Naive thymus-derived CD8-positive, alpha-beta T cell (primary cell): Measurements from ENCODE around the gene GUCY2D. TPM values are rescaled to one million over a fixed set of nuclear protein-coding genes. Genes with fewer than 3 reads are reported as not detected.
A peak's percentile ranks its signal among the peaks of the same experiment; 100 is the strongest.

Source experiments
- ATAC-seq, 2 donors: fragments of 150-1000 bp; cut with Tn5 transposase in 1 of 2; sonication (Bioruptor Pico), chemical (Tn5 transposase) in 1 of 2; 1 replicate in 1 of 2; 2 replicates in 1 of 2; pipeline ENCODE4 v1.10.0; 2021; ENCODE audit warnings: mild to moderate bottlenecking in 2 of 2, moderate library complexity in 2 of 2
- POLR2A ChIA-PET: fragments of 350-600 bp; sonication (Branson Sonifier 250); formaldehyde crosslinking; loops from one replicate; lab custom pipeline; 2021; ENCODE audit warnings: antibody characterized with exemption; lab: Charles Lee
- DNase-seq, 10 donors: peaks; one replicate each; pipeline versions ENCODE4 v3.0.0 to v3.0.0-alpha.2; 2020 to 2022
- H3K27ac Mint-ChIP-seq, 10 donors: one replicate each; pipeline ENCODE4 v1.8.0; 2020 to 2022; ENCODE audit warnings: mild to moderate bottlenecking in 10 of 10, mixed read lengths in 10 of 10, moderate library complexity in 4 of 10, inconsistent platforms in 1 of 10
- H3K27me3 Mint-ChIP-seq, 5 donors: one replicate each; pipeline ENCODE4 v1.8.0; 2021 to 2022; ENCODE audit warnings: mixed read lengths in 5 of 5
- H3K36me3 Mint-ChIP-seq, 3 donors: one replicate each; pipeline ENCODE4 v1.8.0; 2020 to 2022; ENCODE audit warnings: mixed read lengths in 3 of 3, mild to moderate bottlenecking in 2 of 3, inconsistent platforms in 1 of 3
- H3K4me1 Mint-ChIP-seq, 4 donors: one replicate each; pipeline ENCODE4 v1.8.0; 2021 to 2022; ENCODE audit warnings: mixed read lengths in 4 of 4
- H3K4me3 Mint-ChIP-seq, 10 donors: one replicate each; pipeline ENCODE4 v1.8.0; 2020 to 2022; ENCODE audit warnings: mild to moderate bottlenecking in 10 of 10, mixed read lengths in 10 of 10, moderate library complexity in 6 of 10, inconsistent platforms in 1 of 10
- H3K9me3 Mint-ChIP-seq, 9 donors: one replicate each; pipeline ENCODE4 v1.8.0; 2020 to 2022; ENCODE audit warnings: mixed read lengths in 9 of 9, mild to moderate bottlenecking in 3 of 9, inconsistent platforms in 1 of 9, moderate library complexity in 1 of 9
- polyA plus RNA-seq, 3 donors: library from polyadenylated mRNA; unstranded; fragments of 300-500 nt; fragmentation: Illumina TruSeq; gene quantifications; one replicate each; pipeline ENCODE4 v1.2.3, GENCODE V29; 2021
- total RNA-seq, 8 experiments: library from RNA in 2 of 8; stranded (reverse) in 2 of 8; gene quantifications; one replicate each; pipeline ENCODE4 v1.2.3 and lab custom pipeline; 2021 to 2026

GUCY2D gene
- total and polyA plus RNA-seq, 5 experiments from 2014 or later: 0.17 TPM; not detected in 4

DNA sequence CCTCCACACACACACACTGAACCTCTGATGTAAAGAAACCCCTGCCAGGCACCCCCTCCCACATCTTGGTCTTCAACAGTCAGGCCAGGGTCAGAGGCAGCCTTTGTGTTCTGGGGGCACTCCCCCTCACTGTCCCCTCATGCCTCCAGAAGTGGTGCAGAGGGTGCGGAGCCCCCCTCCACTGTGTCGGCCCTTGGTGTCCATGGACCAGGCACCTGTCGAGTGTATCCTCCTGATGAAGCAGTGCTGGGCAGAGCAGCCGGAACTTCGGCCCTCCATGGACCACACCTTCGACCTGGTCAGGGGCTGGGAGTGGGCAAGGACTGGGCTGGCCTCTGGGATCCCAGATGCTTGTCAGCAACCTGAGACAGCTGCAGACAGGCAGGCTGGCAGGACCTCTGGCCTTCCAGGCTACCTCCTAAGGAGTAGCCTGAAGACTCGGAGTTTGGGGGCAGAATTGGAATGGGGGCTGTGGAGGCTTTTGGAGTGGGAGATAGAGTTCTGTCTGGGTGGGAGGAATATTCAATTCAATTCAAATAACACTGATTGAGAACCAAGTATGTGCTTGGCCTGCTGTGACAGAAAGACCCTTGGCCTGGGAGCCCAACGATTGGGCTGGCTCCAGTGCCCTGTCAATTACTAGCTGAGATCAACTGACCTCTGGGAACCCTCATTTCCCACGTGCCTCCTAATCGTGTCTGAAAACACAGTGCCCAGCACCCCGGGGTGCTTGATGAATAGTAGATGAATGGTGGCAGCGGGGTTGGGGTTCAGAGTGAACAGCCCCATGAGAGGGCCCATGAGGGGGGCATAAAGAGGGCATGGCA is 11.5 kb downstream of the GUCY2D start:
- Mint-ChIP-seq H3K27me3 (peaks cover 3 to 9% (median 7%) of the 10 kb centered on the region in 5 donors), H3K36me3 (no peaks in the 10 kb centered on the region), H3K9me3 (no peaks in the 10 kb centered on the region), H3K4me3 (peak overlapping the region in 4 of 10 donors; percentile 7 to 27 (median 10)), H3K4me1 (peaks cover 8 to 33% (median 20%) of the 10 kb centered on the region in 4 donors), H3K27ac (peak overlapping the region in 4 of 10 donors; percentile 21 to 66 (median 60))
- DNase-seq (no peak), ATAC-seq (no peak)
- POLR2A ChIA-PET: no interaction called here

- Mint-ChIP-seq H3K4me1 (peaks cover 8 to 33% (median 20%) of the 10 kb centered on the region in 4 donors), H3K4me3 (peak overlapping the region in 4 of 10 donors; percentile 7 to 83 (median 18))
Measured at GRCh38 chr17:8014558-8014850, 12.1 kb downstream of the GUCY2D start.

GRCh38 chr17:8015236-8015956 is 13.0 kb downstream of the GUCY2D start:
- DNase-seq (no peak), ATAC-seq (no peak)
- H3K4me3 Mint-ChIP-seq: peak overlapping the region in 8 of 10 donors; percentile 11 to 83 (median 32)
- H3K9me3 Mint-ChIP-seq: no peaks in the 10 kb centered on the region
- H3K27me3 Mint-ChIP-seq: peaks cover 3 to 22% (median 7%) of the 10 kb centered on the region in 5 donors
- POLR2A ChIA-PET: no interaction called here
- no peaks in the 10 kb centered on the region for H3K36me3 Mint-ChIP-seq
- H3K4me1 Mint-ChIP-seq: peaks cover 8 to 35% (median 20%) of the 10 kb centered on the region in 4 donors
- H3K27ac Mint-ChIP-seq: no peak overlapping the region

More at GRCh38 chr17:8014558-8014850, 12.1 kb downstream of the GUCY2D start:
- ATAC-seq: no peak
- DNase-seq: no peak
- H3K9me3 Mint-ChIP-seq: no peaks in the 10 kb centered on the region
- no peaks in the 10 kb centered on the region for H3K36me3 Mint-ChIP-seq
- H3K27me3 Mint-ChIP-seq: peaks cover 3 to 14% (median 7%) of the 10 kb centered on the region in 5 donors
- H3K27ac Mint-ChIP-seq: peak overlapping the region in 1 of 10 donors; percentile 66
- POLR2A ChIA-PET: no interaction called here

DNA sequence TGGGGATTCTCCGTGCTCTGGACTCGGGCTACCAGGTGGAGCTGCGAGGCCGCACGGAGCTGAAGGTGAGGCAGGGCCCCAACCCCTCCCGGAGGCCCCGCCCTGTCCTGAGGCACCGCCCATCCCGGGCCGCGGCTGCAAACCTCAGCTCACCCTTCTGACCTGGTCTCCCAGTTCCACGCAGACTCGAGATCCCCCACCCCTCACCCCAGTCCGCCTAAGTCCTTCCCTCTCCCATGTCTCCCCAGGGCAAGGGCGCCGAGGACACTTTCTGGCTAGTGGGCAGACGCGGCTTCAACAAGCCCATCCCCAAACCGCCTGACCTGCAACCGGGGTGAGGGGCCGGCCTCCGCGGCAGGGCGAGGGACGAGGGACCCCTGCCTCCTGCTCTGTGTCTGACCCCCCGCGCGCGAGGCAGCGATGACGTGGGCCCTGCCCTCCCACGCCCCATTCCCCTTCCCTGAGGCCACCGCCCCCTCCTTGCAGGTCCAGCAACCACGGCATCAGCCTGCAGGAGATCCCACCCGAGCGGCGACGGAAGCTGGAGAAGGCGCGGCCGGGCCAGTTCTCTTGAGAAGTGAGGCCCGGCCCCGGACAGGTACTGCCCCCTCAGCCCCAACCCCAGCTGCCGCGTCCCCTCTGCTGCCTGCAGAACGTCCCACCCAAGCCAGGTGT is 13.7 kb downstream of the GUCY2D start:
- H3K27ac Mint-ChIP-seq: peak overlapping the region in 2 of 10 donors; percentile 11 to 72
- DNase-seq (peak in 2 of 10 donors; percentile 23 to 27), ATAC-seq (peak; percentile 45 to 68)
- H3K4me1 Mint-ChIP-seq: peaks cover 8 to 35% (median 20%) of the 10 kb centered on the region in 4 donors
- H3K9me3 Mint-ChIP-seq: no peaks in the 10 kb centered on the region
- peak overlapping the region; percentile 74 to 88 (median 83) for H3K4me3 Mint-ChIP-seq
- H3K27me3 Mint-ChIP-seq: peaks cover 4 to 29% (median 7%) of the 10 kb centered on the region in 5 donors
- POLR2A ChIA-PET: no interaction called here
- H3K36me3 Mint-ChIP-seq: no peaks in the 10 kb centered on the region

- Mint-ChIP-seq H3K36me3 (no peaks in the 10 kb centered on the region), H3K27me3 (peaks cover 5 to 30% (median 10%) of the 10 kb centered on the region in 5 donors), H3K9me3 (no peaks in the 10 kb centered on the region), H3K4me1 (peaks cover 8 to 35% (median 20%) of the 10 kb centered on the region in 4 donors), H3K27ac (peak overlapping the region in 1 of 10 donors; percentile 72), H3K4me3 (peak overlapping the region; percentile 74 to 88 (median 83))
- POLR2A ChIA-PET: no interaction called here
- ATAC-seq: peak; percentile 85 to 90
- DNase-seq: peak in 6 of 10 donors; percentile 29 to 50 (median 44)
Measured at GRCh38 chr17:8016632-8017424, 14.4 kb downstream of the GUCY2D start.

GRCh38 chr17:8018436-8018835 is 16.0 kb downstream of the GUCY2D start:
- H3K27ac Mint-ChIP-seq: no peak overlapping the region
- H3K4me3 Mint-ChIP-seq: no peak overlapping the region
- peaks cover 7 to 30% (median 15%) of the 10 kb centered on the region in 5 donors for H3K27me3 Mint-ChIP-seq
- no peaks in the 10 kb centered on the region for H3K36me3 Mint-ChIP-seq
- DNase-seq (no peak), ATAC-seq (no peak)
- peaks cover 7 to 28% (median 15%) of the 10 kb centered on the region in 4 donors for H3K4me1 Mint-ChIP-seq
- H3K9me3 Mint-ChIP-seq: no peaks in the 10 kb centered on the region
- POLR2A ChIA-PET: interaction anchor here (0.5 to 0.6 kb wide), 2 partner anchors 429 to 572 kb away, joined by 3 to 4 read pairs; no protein-coding TSS in a partner anchor

GRCh38 chr17:8019166-8019565 is 16.8 kb downstream of the GUCY2D start:
- Mint-ChIP-seq H3K4me3 (no peak overlapping the region), H3K36me3 (no peaks in the 10 kb centered on the region), H3K9me3 (no peaks in the 10 kb centered on the region), H3K4me1 (peaks cover 5 to 26% (median 12%) of the 10 kb centered on the region in 4 donors), H3K27ac (peak overlapping the region in 2 of 10 donors; percentile 4 to 9), H3K27me3 (peaks cover 7 to 31% (median 15%) of the 10 kb centered on the region in 5 donors)
- POLR2A ChIA-PET: interaction anchor here (0.5 to 0.6 kb wide), 2 partner anchors 430 to 573 kb away, joined by 3 to 4 read pairs; no protein-coding TSS in a partner anchor
- DNase-seq (peak in 1 of 10 donors; percentile 7), ATAC-seq (no peak)

GRCh38 chr17:8019665-8020650 is 17.5 kb downstream of the GUCY2D start:
- POLR2A ChIA-PET: no interaction called here
- Mint-ChIP-seq H3K36me3 (no peaks in the 10 kb centered on the region), H3K27me3 (peaks cover 9 to 38% (median 17%) of the 10 kb centered on the region in 5 donors), H3K4me3 (no peak overlapping the region), H3K9me3 (no peaks in the 10 kb centered on the region), H3K27ac (peak overlapping the region in 1 of 10 donors; percentile 12), H3K4me1 (peaks cover 5 to 24% (median 12%) of the 10 kb centered on the region in 4 donors)
- ATAC-seq (no peak), DNase-seq (no peak)

DNA sequence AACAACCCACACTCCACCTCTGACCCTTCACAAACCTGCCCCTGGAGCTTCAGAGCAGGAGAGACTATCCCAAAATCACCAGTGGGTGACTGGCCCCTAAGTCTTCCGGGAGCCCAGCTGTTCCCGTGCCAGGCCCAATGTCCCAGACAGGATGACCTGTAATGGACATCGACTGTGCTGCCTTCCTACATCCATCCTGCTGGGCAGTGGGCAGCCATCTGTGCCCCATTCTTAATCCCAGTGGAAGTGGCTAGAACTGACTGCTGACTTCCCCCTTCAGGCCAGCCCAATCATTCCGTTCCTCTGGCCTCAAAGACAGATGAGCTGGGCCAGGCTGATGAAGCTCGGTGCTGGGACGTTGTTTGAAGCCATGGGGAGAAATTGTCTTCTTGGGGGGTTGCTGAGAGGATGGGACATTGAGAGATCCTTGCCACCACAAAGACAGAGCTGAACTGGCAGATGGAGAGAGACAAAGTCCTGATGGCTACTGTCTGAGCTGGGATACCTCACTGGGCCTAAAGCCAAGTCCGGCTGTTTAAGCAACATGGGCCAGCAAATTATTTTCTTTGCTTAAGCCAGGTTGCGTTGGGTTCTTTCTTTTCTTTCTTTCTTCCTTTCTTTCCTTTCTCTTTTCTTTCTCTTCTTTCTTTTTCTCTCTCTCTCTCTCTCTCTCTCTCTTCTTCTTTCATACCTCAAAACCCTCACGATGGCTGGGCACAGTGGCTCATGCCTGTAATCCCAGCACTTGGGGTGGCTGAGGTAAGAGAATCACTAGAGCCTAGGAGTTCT is 18.6 kb downstream of the GUCY2D start:
- Mint-ChIP-seq H3K9me3 (no peaks in the 10 kb centered on the region), H3K27ac (peak overlapping the region in 1 of 10 donors; percentile 19), H3K4me3 (no peak overlapping the region), H3K27me3 (peaks cover 9 to 38% (median 17%) of the 10 kb centered on the region in 5 donors), H3K4me1 (peaks cover 3 to 20% (median 10%) of the 10 kb centered on the region in 4 donors), H3K36me3 (no peaks in the 10 kb centered on the region)
- no peak for DNase-seq
- no peak for ATAC-seq
- POLR2A ChIA-PET: no interaction called here

DNA sequence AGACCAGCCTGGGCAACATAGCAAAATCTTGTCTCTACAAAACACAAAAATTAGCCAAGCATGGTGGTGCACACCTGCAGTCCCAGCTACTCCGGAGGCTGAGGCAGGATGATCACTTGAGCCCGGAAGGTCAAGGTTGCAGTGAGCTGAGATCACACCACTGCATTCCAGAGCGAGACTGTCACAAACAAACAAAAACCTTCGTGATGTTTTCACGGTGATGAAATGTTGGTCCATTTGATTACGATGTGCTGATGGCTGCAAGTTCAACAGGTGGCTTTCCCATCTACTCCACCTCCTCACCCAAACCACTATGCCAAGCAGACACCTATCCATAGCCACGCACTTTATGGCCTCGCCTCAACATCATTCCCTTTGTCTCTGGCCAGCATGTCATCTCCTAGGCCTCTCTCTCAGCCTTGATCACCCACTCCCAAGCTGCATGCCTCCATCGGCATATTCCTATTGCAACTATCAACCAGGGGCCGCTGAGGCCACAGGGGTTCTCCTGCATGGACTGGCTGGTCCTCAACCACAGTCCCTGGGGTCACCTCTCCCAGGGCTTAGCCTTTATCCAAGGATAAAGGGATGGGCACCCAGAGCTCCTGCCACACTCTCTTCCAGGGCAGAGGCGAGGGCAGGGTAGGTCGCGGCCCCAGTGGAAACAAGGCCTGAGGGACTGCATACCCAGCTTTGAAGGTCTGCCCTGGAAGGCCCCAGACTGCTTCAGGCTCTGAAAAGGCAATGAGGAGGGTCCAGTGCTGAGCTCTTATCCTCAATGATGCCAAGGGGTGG is 19.3 kb downstream of the GUCY2D start:
- DNase-seq (no peak), ATAC-seq (no peak)
- H3K4me3 Mint-ChIP-seq: no peak overlapping the region
- POLR2A ChIA-PET: no interaction called here
- no peak overlapping the region for H3K27ac Mint-ChIP-seq
- no peaks in the 10 kb centered on the region for H3K36me3 Mint-ChIP-seq
- peaks cover 2 to 12% (median 3%) of the 10 kb centered on the region in 4 donors for H3K4me1 Mint-ChIP-seq
- H3K9me3 Mint-ChIP-seq: no peaks in the 10 kb centered on the region
- H3K27me3 Mint-ChIP-seq: peaks cover 8 to 34% (median 16%) of the 10 kb centered on the region in 5 donors
